Loucy (cell line): ENCODE results near the gene CACNA2D3.

ENCODE experiments used
- H2AFZ ChIP-seq: fragments of 200-600 bp; sonication (generic); 2 replicates; pipeline ENCODE4 v1.6.0; 2016; ENCODE audit warnings: antibody characterized with exemption, mild to moderate bottlenecking, low read length, moderate library complexity
- H3F3A ChIP-seq: fragments of 200-600 bp; 2 replicates; pipeline ENCODE4 v1.6.0; 2016; ENCODE audit warnings: antibody characterized with exemption, low read depth, mild to moderate bottlenecking
- H3K27me3 ChIP-seq: fragments of 200-600 bp; sonication (generic); 2 replicates; pipeline ENCODE4 v1.6.1; 2014; ENCODE audit warnings: low read length, mild to moderate bottlenecking; ENCODE audit not compliant: insufficient read depth, poor library complexity, severe bottlenecking
- H3K36me3 ChIP-seq: fragments of 200-600 bp; sonication (generic); 2 replicates; pipeline ENCODE4 v1.6.1; 2016; ENCODE audit warnings: low read length; ENCODE audit not compliant: insufficient read depth
- H3K4me1 ChIP-seq: fragments of 200-600 bp; sonication (generic); 2 replicates; pipeline ENCODE4 v1.5.1; 2014; ENCODE audit warnings: low read length, mild to moderate bottlenecking; ENCODE audit not compliant: insufficient read depth, poor library complexity, severe bottlenecking
- H3K4me2 ChIP-seq: fragments of 200-600 bp; sonication (generic); 2 replicates; pipeline ENCODE4 v1.6.0; 2014; ENCODE audit warnings: antibody characterized with exemption, low read length, low read depth, mild to moderate bottlenecking; ENCODE audit not compliant: poor library complexity, severe bottlenecking
- H3K4me3 ChIP-seq: fragments of 200-600 bp; sonication (generic); 2 replicates; pipeline ENCODE4 v1.5.1; 2014; ENCODE audit warnings: low read length, mild to moderate bottlenecking, mixed read lengths; ENCODE audit not compliant: poor library complexity, severe bottlenecking
- H3K79me2 ChIP-seq: fragments of 200-600 bp; sonication (generic); 2 replicates; pipeline ENCODE4 v1.6.1; 2014; ENCODE audit warnings: low read length; ENCODE audit not compliant: insufficient read depth
- H3K9ac ChIP-seq: fragments of 200-600 bp; sonication (generic); 2 replicates; pipeline ENCODE4 v1.6.0; 2014; ENCODE audit warnings: mild to moderate bottlenecking, low read depth, low read length, moderate library complexity; ENCODE audit not compliant: poor library complexity, severe bottlenecking
- H3K9me2 ChIP-seq: fragments of 200-600 bp; sonication (generic); replicated peaks from 2 replicates; pipeline ENCODE4 v1.6.1; 2016; ENCODE audit warnings: low read depth, low read length, mixed read lengths
- H3K9me3 ChIP-seq: fragments of 200-600 bp; sonication (generic); 2 replicates; pipeline ENCODE4 v1.6.1; 2014; ENCODE audit warnings: mild to moderate bottlenecking, antibody characterized with exemption, low read length, low read depth; ENCODE audit not compliant: insufficient read depth
- H4K20me1 ChIP-seq: fragments of 200-600 bp; sonication (generic); 2 replicates; pipeline ENCODE4 v1.6.0; 2014; ENCODE audit warnings: antibody characterized with exemption, low read length, mild to moderate bottlenecking; ENCODE audit not compliant: insufficient read depth, poor library complexity, severe bottlenecking
- EZH2phosphoT487 ChIP-seq: fragments of 200-600 bp; IDR thresholded peaks from 2 replicates; pipeline ENCODE4 v1.6.1; 2018; ENCODE audit warnings: antibody characterized with exemption, mild to moderate bottlenecking, moderate library complexity, borderline replicate concordance
- TF ChIP-seq, protein P1 (sequence below): fragments of 200-600 bp; sonication (generic); conservative IDR thresholded peaks from 2 replicates; pipeline ENCODE4 v1.5.1; 2014; ENCODE audit warnings: mild to moderate bottlenecking, antibody characterized with exemption, low read length

The CACNA2D3 gene

GRCh38 chr3:54641226-54642014, 519.1 kb downstream of the CACNA2D3 start:
- Histone ChIP-seq H3K4me1 (no peaks in the 10 kb centered on the region), H3K9ac (no peak overlapping the region), H3K9me3 (no peaks in the 10 kb centered on the region), H3K4me3 (no peak overlapping the region), H2AFZ (no peak overlapping the region), H3K36me3 (no peaks in the 10 kb centered on the region), H3K4me2 (no peak overlapping the region), H3F3A (no peaks in the 10 kb centered on the region), H3K9me2 (no peaks in the 10 kb centered on the region), H3K79me2 (no peaks in the 10 kb centered on the region), H4K20me1 (no peaks in the 10 kb centered on the region), H3K27me3 (no peaks in the 10 kb centered on the region)
- TF ChIP-seq, protein P1, sequence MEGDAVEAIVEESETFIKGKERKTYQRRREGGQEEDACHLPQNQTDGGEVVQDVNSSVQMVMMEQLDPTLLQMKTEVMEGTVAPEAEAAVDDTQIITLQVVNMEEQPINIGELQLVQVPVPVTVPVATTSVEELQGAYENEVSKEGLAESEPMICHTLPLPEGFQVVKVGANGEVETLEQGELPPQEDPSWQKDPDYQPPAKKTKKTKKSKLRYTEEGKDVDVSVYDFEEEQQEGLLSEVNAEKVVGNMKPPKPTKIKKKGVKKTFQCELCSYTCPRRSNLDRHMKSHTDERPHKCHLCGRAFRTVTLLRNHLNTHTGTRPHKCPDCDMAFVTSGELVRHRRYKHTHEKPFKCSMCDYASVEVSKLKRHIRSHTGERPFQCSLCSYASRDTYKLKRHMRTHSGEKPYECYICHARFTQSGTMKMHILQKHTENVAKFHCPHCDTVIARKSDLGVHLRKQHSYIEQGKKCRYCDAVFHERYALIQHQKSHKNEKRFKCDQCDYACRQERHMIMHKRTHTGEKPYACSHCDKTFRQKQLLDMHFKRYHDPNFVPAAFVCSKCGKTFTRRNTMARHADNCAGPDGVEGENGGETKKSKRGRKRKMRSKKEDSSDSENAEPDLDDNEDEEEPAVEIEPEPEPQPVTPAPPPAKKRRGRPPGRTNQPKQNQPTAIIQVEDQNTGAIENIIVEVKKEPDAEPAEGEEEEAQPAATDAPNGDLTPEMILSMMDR, result no peak
- TF ChIP-seq EZH2phosphoT487, result no peak

- Histone ChIP-seq H3K9ac (no peak overlapping the region), H3K27me3 (no peaks in the 10 kb centered on the region), H2AFZ (no peak overlapping the region), H4K20me1 (no peaks in the 10 kb centered on the region), H3F3A (no peaks in the 10 kb centered on the region), H3K4me2 (no peak overlapping the region), H3K9me3 (no peaks in the 10 kb centered on the region), H3K4me1 (no peaks in the 10 kb centered on the region), H3K9me2 (no peaks in the 10 kb centered on the region), H3K79me2 (no peaks in the 10 kb centered on the region), H3K4me3 (no peak overlapping the region), H3K36me3 (no peaks in the 10 kb centered on the region)
- TF ChIP-seq, protein P1, result no peak
- no peak for TF ChIP-seq EZH2phosphoT487
Observed at GRCh38 chr3:54642147-54642546, 519.8 kb downstream of the CACNA2D3 start.

GRCh38 chr3:54647721-54648120, 525.4 kb downstream of the CACNA2D3 start:
- Histone ChIP-seq H3K9me2 (no peaks in the 10 kb centered on the region), H3K27me3 (no peaks in the 10 kb centered on the region), H3K9me3 (no peaks in the 10 kb centered on the region; the same call in 1 of the 2 replicates), H3K4me3 (no peak overlapping the region), H3K4me2 (no peak overlapping the region), H3K36me3 (no peaks in the 10 kb centered on the region), H4K20me1 (no peaks in the 10 kb centered on the region), H3K9ac (no peak overlapping the region), H3F3A (no peaks in the 10 kb centered on the region), H3K4me1 (no peaks in the 10 kb centered on the region), H2AFZ (no peak overlapping the region), H3K79me2 (no peaks in the 10 kb centered on the region)
- TF ChIP-seq EZH2phosphoT487, result no peak
- TF ChIP-seq, protein P1, result no peak
